Endothelial cell of umbilical vein (primary cell): ENCODE data around the gene RPS16. TPM values are rescaled to one million over a fixed set of nuclear protein-coding genes. Genes with fewer than 3 reads are reported as not detected.

ENCODE experiments used
- BruUV-seq: library from RNA; stranded (reverse); fragments of 400-500 nt; replicated peaks from 2 replicates; lab custom pipeline; 2021; lab: Mats Ljungman, UMichigan
- CTCF ChIA-PET: fragments of 300-600, 350-600 bp; sonication (Branson Sonifier 250); formaldehyde crosslinking; loops from one replicate; lab custom pipeline; 2021; ENCODE audit warnings: antibody characterized with exemption, inconsistent platforms; lab: Charles Lee
- POLR2A ChIA-PET: fragments of 300-600, 350-600 bp; sonication (Branson Sonifier 250); formaldehyde crosslinking; loops from one replicate; lab custom pipeline; 2021; ENCODE audit warnings: antibody characterized with exemption, inconsistent platforms; lab: Charles Lee
- DNase-seq: peaks from one replicate; pipeline ENCODE4 v3.0.0-alpha.2; 2011; ENCODE audit warnings: low read depth, low spot score
- FAIRE-seq: peaks from 2 replicates; lab custom pipeline; 2011; peaks lifted over from hg19 to GRCh38; lab: Jason Lieb, UNC
- H2AFZ ChIP-seq: 2 replicates; pipeline ENCODE4 v1.6.0; 2012; ENCODE audit warnings: low read depth, low read length, control low read depth, inconsistent platforms
- H3K27ac ChIP-seq: 2 replicates; pipeline ENCODE4 v1.5.1; 2011; ENCODE audit warnings: low read depth, mild to moderate bottlenecking, control low read depth, low read length, moderate library complexity; ENCODE audit not compliant: insufficient read depth
- H3K27me3 ChIP-seq, 2 experiments: 2 replicates each; pipeline versions ENCODE4 v1.6.0 to v1.6.1; 2011; ENCODE audit warnings: low read length in 2 of 2, mixed read lengths in 1 of 2; ENCODE audit not compliant: control insufficient read depth in 2 of 2, insufficient read depth in 2 of 2
- H3K36me3 ChIP-seq, 2 experiments: 2 replicates in 1 of 2; 3 replicates in 1 of 2; pipeline ENCODE4 v1.5.1; 2011; ENCODE audit warnings: low read length in 2 of 2, mild to moderate bottlenecking in 1 of 2, moderate library complexity in 1 of 2; ENCODE audit not compliant: control insufficient read depth in 2 of 2, insufficient read depth in 2 of 2; ENCODE audit errors: extremely low read depth in 1 of 2
- H3K4me1 ChIP-seq: 3 replicates; pipeline ENCODE4 v1.5.1; 2011; ENCODE audit warnings: mild to moderate bottlenecking, low read length; ENCODE audit not compliant: control insufficient read depth, insufficient read depth; ENCODE audit errors: extremely low read depth
- H3K4me2 ChIP-seq: 2 replicates; pipeline ENCODE4 v1.6.1; 2011; ENCODE audit warnings: low read length, control low read depth, mixed read lengths; ENCODE audit not compliant: insufficient read depth
- H3K4me3 ChIP-seq, 3 experiments: fragments of 200-600 bp in 1 of 3; sonication (generic), shearing (Covaris generic) in 1 of 3; replicated peaks in 1 of 3; 2 replicates each; pipeline ENCODE4 v1.5.1; 2011 to 2016; ENCODE audit warnings: control low read depth in 3 of 3, low read length in 3 of 3, mild to moderate bottlenecking in 2 of 3, inconsistent platforms in 1 of 3, low read depth in 1 of 3, moderate library complexity in 1 of 3; ENCODE audit not compliant: insufficient read depth in 1 of 3
- H3K79me2 ChIP-seq: 2 replicates; pipeline ENCODE4 v1.6.0; 2012; ENCODE audit warnings: low read length, inconsistent platforms; ENCODE audit not compliant: control insufficient read depth, insufficient read depth
- H3K9ac ChIP-seq: replicated peaks from 2 replicates; pipeline ENCODE3; 2011; ENCODE audit warnings: low read length, control low read depth; ENCODE audit not compliant: insufficient read depth; ENCODE audit errors: extremely low read depth
- H3K9me1 ChIP-seq: replicated peaks from 3 replicates; pipeline ENCODE4 v1.6.0; 2011; ENCODE audit warnings: mild to moderate bottlenecking, low read length; ENCODE audit not compliant: control insufficient read depth, insufficient read depth; ENCODE audit errors: extremely low read depth
- H3K9me3 ChIP-seq: replicated peaks from 2 replicates; pipeline ENCODE4 v1.5.1; 2012; ENCODE audit warnings: low read length, inconsistent platforms; ENCODE audit not compliant: control insufficient read depth, insufficient read depth
- H4K20me1 ChIP-seq: replicated peaks from 2 replicates; pipeline ENCODE3; 2011; ENCODE audit warnings: mild to moderate bottlenecking, low read length; ENCODE audit not compliant: control insufficient read depth, insufficient read depth; ENCODE audit errors: extremely low read depth
- CTCF ChIP-seq, 2 donors: IDR thresholded peaks; 1 replicate in 1 of 2; 2 replicates in 1 of 2; pipeline ENCODE4 v1.5.1; 2011; ENCODE audit warnings: low read length in 2 of 2, mild to moderate bottlenecking in 2 of 2, moderate library complexity in 2 of 2, control low read depth in 1 of 2, inconsistent platforms in 1 of 2, low read depth in 1 of 2; ENCODE audit not compliant: insufficient read depth in 1 of 2; ENCODE audit errors: extremely low read depth in 1 of 2
- EZH2 ChIP-seq: IDR thresholded peaks from 2 replicates; pipeline ENCODE4 v1.6.1; 2012; ENCODE audit warnings: borderline replicate concordance, low read depth, mild to moderate bottlenecking, moderate library complexity, low read length, inconsistent platforms; ENCODE audit not compliant: severe bottlenecking
- FOS ChIP-seq: IDR thresholded peaks from 2 replicates; pipeline ENCODE4 v1.6.1; 2011; ENCODE audit warnings: mild to moderate bottlenecking, low read length, moderate library complexity, borderline replicate concordance; ENCODE audit not compliant: insufficient read depth
- GATA2 ChIP-seq: IDR thresholded peaks from 2 replicates; pipeline ENCODE4 v1.7.0; 2011; ENCODE audit warnings: low read depth, mild to moderate bottlenecking, moderate library complexity, mixed read lengths, low read length; ENCODE audit not compliant: insufficient read length, insufficient read depth
- JUN ChIP-seq: IDR thresholded peaks from 2 replicates; pipeline ENCODE4 v1.6.1; 2011; ENCODE audit warnings: borderline replicate concordance, low read depth; ENCODE audit not compliant: insufficient read length, insufficient read depth
- MYC ChIP-seq: IDR thresholded peaks from one replicate; pipeline ENCODE4 v1.6.1; 2011; ENCODE audit warnings: mild to moderate bottlenecking, low read depth, low read length
- POLR2A ChIP-seq: IDR thresholded peaks from 2 replicates; pipeline ENCODE4 v1.6.1; 2012; ENCODE audit warnings: low read depth, mild to moderate bottlenecking, control low read depth, low read length
- POLR2AphosphoS5 ChIP-seq: IDR thresholded peaks from 2 replicates; pipeline ENCODE4 v1.6.1; 2012; ENCODE audit warnings: low read depth, mild to moderate bottlenecking, control low read depth, low read length, moderate library complexity; ENCODE audit not compliant: insufficient read depth
- dilution Hi-C: fragments of 300-500 bp; cut with MboI; formaldehyde crosslinking; loops from one replicate; pipeline ENCODE4 v1.15.0; 2019; ENCODE audit warnings: low sequenced_read_pairs; ENCODE audit not compliant: extremely low pct_ligation_motif_present
- intact Hi-C: fragments of 100-400 bp; cut with micrococcal nuclease; formaldehyde crosslinking; loops from one replicate; pipeline ENCODE4 v1.10.0; 2022
- polyA plus RNA-seq, 4 experiments: library from polyadenylated mRNA; depleted of rRNA in 3 of 4; stranded (reverse) in 3 of 4; unstranded in 1 of 4; fragments of >200 nt; gene quantifications; 2 replicates each; pipeline versions ENCODE4 v1.2.1 to v1.2.3, GENCODE V29; 2011 to 2012; ENCODE audit warnings: missing spikeins in 1 of 4
- total RNA-seq: library from RNA; stranded (reverse); gene quantifications from 2 replicates; pipeline ENCODE4 v1.2.3, GENCODE V29; 2021
- TF ChIP-seq, protein P1 (sequence below): IDR thresholded peaks from 2 replicates; pipeline ENCODE4 v1.6.1; 2011; ENCODE audit not compliant: insufficient read depth, insufficient read length

The RPS16 gene
- total and polyA plus RNA-seq, 2 donors (not counting 3 experiments of a cell fraction or from before 2014, with no cell fraction given), result 1,768 to 5,244 TPM

DNA sequence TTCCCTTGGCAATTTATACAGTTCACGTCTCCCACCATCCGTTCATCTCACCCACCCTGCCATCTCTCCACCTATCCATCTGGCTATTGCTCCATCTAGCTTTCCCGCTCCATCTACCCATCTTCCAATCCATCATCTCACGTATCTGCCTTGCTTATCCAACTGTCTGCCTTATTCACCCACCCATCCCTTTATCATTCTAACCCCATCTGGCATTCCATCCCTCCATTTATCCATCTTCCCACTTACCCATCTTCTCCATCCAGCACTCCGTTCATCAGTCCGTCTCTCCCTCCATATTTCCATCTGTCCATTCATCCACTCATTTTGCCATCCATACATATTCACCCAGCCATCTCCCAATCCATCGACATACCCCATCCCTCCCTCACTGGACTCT is 10.0 kb downstream of the RPS16 start:
- H3K4me1 ChIP-seq, result peaks cover 12% of the 10 kb centered on the region
- intact Hi-C loops (no loop called here), dilution Hi-C loops (no loop called here)
- no peak overlapping the region for H3K9ac ChIP-seq
- TF ChIP-seq POLR2AphosphoS5 (no peak), EZH2 (no peak), GATA2 (no peak), MYC (no peak), CTCF (IDR thresholded peaks at IDR 0.05; ENCODE audit: extremely low read depth in 1 of 2, insufficient read depth in 1 of 2, low read depth in 1 of 2, low read length in 2 of 2) (no peak), FOS (no peak), POLR2A (no peak), JUN (no peak)
- TF ChIP-seq, protein P1, sequence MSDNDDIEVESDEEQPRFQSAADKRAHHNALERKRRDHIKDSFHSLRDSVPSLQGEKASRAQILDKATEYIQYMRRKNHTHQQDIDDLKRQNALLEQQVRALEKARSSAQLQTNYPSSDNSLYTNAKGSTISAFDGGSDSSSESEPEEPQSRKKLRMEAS, result no peak
- H3K4me2 ChIP-seq, result no peak overlapping the region
- CTCF ChIA-PET, result interaction anchor here (5.2 kb wide), 1 partner anchor 12 kb away, joined by 29 read pairs; no protein-coding TSS in a partner anchor
- H3K9me1 ChIP-seq, result no peaks in the 10 kb centered on the region
- BruUV-seq, result no TSS peak
- H2AFZ ChIP-seq, result no peak overlapping the region
- H3K9me3 ChIP-seq, result no peaks in the 10 kb centered on the region
- H3K27ac ChIP-seq, result no peak overlapping the region
- no peaks in the 10 kb centered on the region for H3K27me3 ChIP-seq
- no peaks in the 10 kb centered on the region for H3K79me2 ChIP-seq
- POLR2A ChIA-PET, result no interaction called here
- no peak overlapping the region for H3K4me3 ChIP-seq
- no peaks in the 10 kb centered on the region for H4K20me1 ChIP-seq
- FAIRE-seq, result no peak
- no peak for DNase-seq
- peaks cover 11 to 28% of the 10 kb centered on the region in 2 experiments for H3K36me3 ChIP-seq
